Upper lobe of right lung (tissue), 1 donor: ENCODE measurements around the gene MAGEA2. TPM values are rescaled to one million over a fixed set of nuclear protein-coding genes. Genes with fewer than 3 reads are reported as not detected.
"Not testable (repeated sequence)": the region's sequence is repeated elsewhere in the genome, so short reads cannot be mapped to it uniquely, and the experiment has no call there.

Source experiments
- ATAC-seq: fragments of 200-7000 bp; cut with Tn5 transposase; one replicate; pipeline ENCODE4 v1.9.1; 2020; ENCODE audit warnings: mild to moderate bottlenecking, moderate library complexity
- DNase-seq: peaks from one replicate; pipeline ENCODE4 v3.0.0-alpha.2; 2020
- H3K27ac ChIP-seq: fragments of 200-600 bp; one replicate; pipeline ENCODE4 v1.8.0; 2022
- H3K27me3 ChIP-seq: fragments of 200-600 bp; one replicate; pipeline ENCODE4 v1.8.0; 2022; ENCODE audit warnings: mild to moderate bottlenecking
- H3K36me3 ChIP-seq: fragments of 200-600 bp; one replicate; pipeline ENCODE4 v1.8.0; 2022
- H3K4me1 ChIP-seq: fragments of 200-600 bp; one replicate; pipeline ENCODE4 v1.8.0; 2022
- H3K4me3 ChIP-seq: fragments of 200-600 bp; one replicate; pipeline ENCODE4 v1.8.0; 2022; ENCODE audit warnings: mild to moderate bottlenecking
- H3K9me3 ChIP-seq: fragments of 200-600 bp; one replicate; pipeline ENCODE4 v1.8.0; 2022
- intact Hi-C: fragments of 100-400 bp; cut with DNase I; formaldehyde crosslinking; loops from one replicate; pipeline ENCODE4 v1.11.0; 2022
- long read RNA-seq: library from polyadenylated mRNA; unstranded; transcript quantifications from one replicate; pipeline ENCODE4 v2.0.0, GENCODE V29; 2021
- total RNA-seq: library from RNA; stranded (reverse); fragmentation: NEBNext Ultra II Directional; extraction: Animal tissue kit (Norgen Biotek cat#: 25700); gene quantifications from one replicate; pipeline ENCODE4 v1.2.1, GENCODE V29; 2021
- TF ChIP-seq, protein P1 (sequence below): fragments of 200-600 bp; IDR thresholded peaks from one replicate; pipeline ENCODE4 v1.8.0; 2022; ENCODE audit warnings: antibody characterized with exemption
- donor health status: DM: no; HTN: yes; CAD: no; lungs with severe emphysema.

Gene MAGEA2, protein sequence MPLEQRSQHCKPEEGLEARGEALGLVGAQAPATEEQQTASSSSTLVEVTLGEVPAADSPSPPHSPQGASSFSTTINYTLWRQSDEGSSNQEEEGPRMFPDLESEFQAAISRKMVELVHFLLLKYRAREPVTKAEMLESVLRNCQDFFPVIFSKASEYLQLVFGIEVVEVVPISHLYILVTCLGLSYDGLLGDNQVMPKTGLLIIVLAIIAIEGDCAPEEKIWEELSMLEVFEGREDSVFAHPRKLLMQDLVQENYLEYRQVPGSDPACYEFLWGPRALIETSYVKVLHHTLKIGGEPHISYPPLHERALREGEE
- total RNA-seq = not detected
- long read RNA-seq = 0 reads

GRCh38 chrX:152753686-152754650, at the start of gene MAGEA2:
Gene MAGEA2 (minus strand): TSS chrX:152753842. CDS start chrX:152751363, 2,479 bp downstream.
- H3K36me3 ChIP-seq, H3K4me1 ChIP-seq, H3K9me3 ChIP-seq, ATAC-seq, H3K4me3 ChIP-seq, intact Hi-C loops, DNase-seq, H3K27me3 ChIP-seq, H3K27ac ChIP-seq: not testable (repeated sequence)

DNA sequence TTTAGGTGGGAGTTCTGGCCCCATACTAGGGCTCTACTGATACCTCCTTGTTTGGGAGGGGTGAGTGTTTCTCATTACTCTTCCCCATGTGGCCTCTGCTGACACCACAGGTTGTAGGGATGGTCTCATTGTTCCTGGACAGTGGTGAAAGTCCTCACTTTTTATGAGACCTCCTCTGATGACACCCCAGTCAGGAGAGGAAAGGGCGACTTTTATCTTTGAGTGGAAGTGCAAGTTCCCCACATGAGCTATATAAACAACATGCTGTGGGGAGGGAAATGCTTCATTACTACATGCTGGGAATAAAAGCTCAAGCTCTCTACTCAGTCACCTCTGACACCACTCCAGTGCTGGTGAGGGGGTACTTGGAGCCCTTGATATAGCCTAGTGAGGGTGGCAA, 45.3 kb upstream of the MAGEA2 start:
- intact Hi-C loops = no loop called here
- DNase-seq = no peak
- ATAC-seq = no peak
- TF ChIP-seq, protein P1, sequence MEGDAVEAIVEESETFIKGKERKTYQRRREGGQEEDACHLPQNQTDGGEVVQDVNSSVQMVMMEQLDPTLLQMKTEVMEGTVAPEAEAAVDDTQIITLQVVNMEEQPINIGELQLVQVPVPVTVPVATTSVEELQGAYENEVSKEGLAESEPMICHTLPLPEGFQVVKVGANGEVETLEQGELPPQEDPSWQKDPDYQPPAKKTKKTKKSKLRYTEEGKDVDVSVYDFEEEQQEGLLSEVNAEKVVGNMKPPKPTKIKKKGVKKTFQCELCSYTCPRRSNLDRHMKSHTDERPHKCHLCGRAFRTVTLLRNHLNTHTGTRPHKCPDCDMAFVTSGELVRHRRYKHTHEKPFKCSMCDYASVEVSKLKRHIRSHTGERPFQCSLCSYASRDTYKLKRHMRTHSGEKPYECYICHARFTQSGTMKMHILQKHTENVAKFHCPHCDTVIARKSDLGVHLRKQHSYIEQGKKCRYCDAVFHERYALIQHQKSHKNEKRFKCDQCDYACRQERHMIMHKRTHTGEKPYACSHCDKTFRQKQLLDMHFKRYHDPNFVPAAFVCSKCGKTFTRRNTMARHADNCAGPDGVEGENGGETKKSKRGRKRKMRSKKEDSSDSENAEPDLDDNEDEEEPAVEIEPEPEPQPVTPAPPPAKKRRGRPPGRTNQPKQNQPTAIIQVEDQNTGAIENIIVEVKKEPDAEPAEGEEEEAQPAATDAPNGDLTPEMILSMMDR = no peak
- H3K27ac ChIP-seq = no peak overlapping the region
- no peaks in the 10 kb centered on the region for H3K27me3 ChIP-seq
- H3K4me3 ChIP-seq = no peak overlapping the region
- no peaks in the 10 kb centered on the region for H3K36me3 ChIP-seq
- H3K9me3 ChIP-seq = no peaks in the 10 kb centered on the region
- no peaks in the 10 kb centered on the region for H3K4me1 ChIP-seq

DNA sequence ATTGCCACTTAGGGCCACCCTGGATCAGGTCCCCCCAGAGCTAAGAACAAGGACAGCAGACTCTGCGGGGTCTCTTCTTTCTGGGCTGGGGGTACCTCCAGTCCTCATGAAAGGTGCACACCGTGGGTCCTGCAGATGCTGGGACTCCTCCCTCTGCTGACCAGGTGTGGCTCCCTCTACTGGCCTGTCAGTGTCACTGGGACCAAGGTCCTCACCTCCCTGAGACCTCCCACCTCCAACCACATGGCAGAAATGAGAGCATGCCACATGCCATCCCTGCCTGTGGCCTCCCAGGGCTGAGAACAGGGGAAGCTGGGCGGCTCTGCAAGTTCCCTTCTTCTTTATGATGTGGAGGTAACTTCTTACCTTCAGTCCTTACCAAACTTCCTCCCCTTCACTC, 33.4 kb upstream of the MAGEA2 start:
- intact Hi-C loops, H3K4me3 ChIP-seq, H3K36me3 ChIP-seq, DNase-seq, H3K27ac ChIP-seq, H3K27me3 ChIP-seq, H3K4me1 ChIP-seq, H3K9me3 ChIP-seq: not testable (repeated sequence)
- ATAC-seq = peak; percentile 45

GRCh38 chrX:152769549-152770289, 16.1 kb upstream of the MAGEA2 start, which contains the start of gene MAGEA6:
Gene MAGEA6 (minus strand): TSS chrX:152769689. CDS start chrX:152767650, 2,039 bp downstream.
- H3K9me3 ChIP-seq, DNase-seq, H3K36me3 ChIP-seq, H3K4me1 ChIP-seq, ATAC-seq, H3K4me3 ChIP-seq, intact Hi-C loops, H3K27me3 ChIP-seq, H3K27ac ChIP-seq: not testable (repeated sequence)

GRCh38 chrX:152766562-152766961, 12.9 kb upstream of the MAGEA2 start:
- not testable (repeated sequence) for DNase-seq, ATAC-seq

DNA sequence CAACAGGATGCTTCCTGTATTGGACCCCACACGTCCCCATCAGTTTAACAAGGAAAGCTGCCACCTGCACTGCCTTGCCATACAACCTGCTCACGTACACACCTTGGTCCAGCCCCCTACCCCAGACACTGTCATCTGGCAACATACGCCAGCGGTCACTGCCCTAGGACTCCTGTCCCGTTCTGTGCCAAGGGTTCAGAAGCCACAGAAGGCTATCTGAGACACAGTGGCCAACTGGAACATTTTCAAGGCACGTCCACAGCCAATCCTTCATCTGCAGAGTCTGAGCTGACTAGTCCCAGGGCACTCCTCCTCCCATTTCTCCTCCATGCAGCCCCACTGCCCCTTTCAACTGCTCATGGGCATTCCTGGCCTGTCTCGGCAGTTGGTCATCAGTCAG, 7.9 kb upstream of the MAGEA2 start:
- DNase-seq, H3K9me3 ChIP-seq, H3K27me3 ChIP-seq, H3K36me3 ChIP-seq, H3K4me1 ChIP-seq, intact Hi-C loops, ATAC-seq, H3K4me3 ChIP-seq, H3K27ac ChIP-seq: not testable (repeated sequence)

More at GRCh38 chrX:152766562-152766961, 12.9 kb upstream of the MAGEA2 start:
- H3K27me3 ChIP-seq, H3K36me3 ChIP-seq, intact Hi-C loops, H3K4me1 ChIP-seq, H3K9me3 ChIP-seq, H3K27ac ChIP-seq, H3K4me3 ChIP-seq: not testable (repeated sequence)

DNA sequence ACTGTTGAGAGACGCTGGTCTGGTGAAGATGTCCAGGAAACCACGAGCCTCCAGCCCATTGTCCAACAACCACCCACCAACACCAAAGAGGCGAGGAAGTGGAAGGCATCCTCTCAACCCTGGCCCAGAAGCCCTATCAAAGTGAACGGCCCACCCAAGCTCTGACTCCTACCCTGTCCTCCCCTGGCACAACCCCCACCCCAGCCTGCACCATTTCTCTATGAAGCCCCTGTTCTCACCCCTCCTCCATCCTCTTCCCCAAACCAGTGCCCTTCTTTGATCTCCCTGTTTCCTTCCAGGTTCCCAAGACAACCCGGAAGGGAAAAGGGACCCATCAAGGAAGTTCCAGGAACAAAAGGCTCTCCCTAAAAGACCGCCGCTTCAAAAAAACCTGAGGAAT, 5.9 kb upstream of the MAGEA2 start:
- H3K27ac ChIP-seq, ATAC-seq, intact Hi-C loops, DNase-seq, H3K27me3 ChIP-seq, H3K4me3 ChIP-seq, H3K36me3 ChIP-seq, H3K9me3 ChIP-seq, H3K4me1 ChIP-seq: not testable (repeated sequence)

DNA sequence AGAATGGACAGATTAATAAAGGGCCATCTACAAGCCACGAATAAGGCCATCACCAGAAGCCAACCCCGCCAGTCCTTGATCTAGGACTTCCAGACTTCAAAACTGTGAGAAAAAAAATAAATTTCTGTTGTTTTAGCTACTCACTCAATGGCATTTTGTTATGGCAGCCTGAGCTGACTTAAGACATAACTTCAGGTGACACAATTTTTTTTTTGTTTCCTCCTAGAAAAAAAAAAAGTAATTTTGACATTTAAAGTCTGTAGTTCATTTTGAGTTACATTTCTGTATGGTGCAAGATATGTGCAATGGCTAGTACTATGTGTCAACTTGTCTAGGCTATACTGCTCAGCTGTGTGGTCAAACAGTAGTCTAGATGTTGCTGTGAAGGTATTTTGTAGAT, 5.3 kb upstream of the MAGEA2 start, which contains the start of gene CSAG3:
Gene CSAG3, plus strand, starts transcription at position 301 of the 400 bp plus-strand sequence.
- H3K27me3 ChIP-seq, ATAC-seq, H3K4me3 ChIP-seq, H3K9me3 ChIP-seq, H3K4me1 ChIP-seq, H3K36me3 ChIP-seq, H3K27ac ChIP-seq, intact Hi-C loops, DNase-seq: not testable (repeated sequence)

DNA sequence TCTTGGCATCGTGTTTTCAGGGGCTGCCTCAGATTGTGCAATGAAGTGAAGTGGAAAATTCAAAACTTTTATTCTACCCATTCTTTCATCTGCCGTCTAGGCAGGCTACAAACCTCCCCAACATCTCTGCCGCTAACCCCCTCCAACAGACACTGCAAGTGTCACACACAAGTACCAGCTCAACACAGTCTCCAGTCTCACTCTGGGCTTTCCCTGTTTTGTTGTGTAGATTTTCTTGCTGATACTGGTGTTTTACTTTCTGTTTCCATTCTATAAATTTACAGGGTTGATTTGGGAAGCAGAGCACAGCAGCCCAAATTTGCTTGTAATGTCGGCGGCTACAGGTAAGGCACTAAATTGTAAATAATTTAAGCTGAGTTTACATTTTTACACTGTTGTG, 1.2 kb upstream of the MAGEA2 start:
- H3K27me3 ChIP-seq, H3K36me3 ChIP-seq, H3K9me3 ChIP-seq, ATAC-seq, H3K4me1 ChIP-seq, H3K4me3 ChIP-seq, DNase-seq, intact Hi-C loops, H3K27ac ChIP-seq: not testable (repeated sequence)
